GM18861 (cell line): Measurements from ENCODE around the gene ACSF3.

Experiments
- ATAC-seq: cut with Tn5 transposase; IDR thresholded peaks from one replicate; pipeline ENCODE4 v1.9.1; 2021; ENCODE audit not compliant: unreplicated experiment

ACSF3 gene

DNA sequence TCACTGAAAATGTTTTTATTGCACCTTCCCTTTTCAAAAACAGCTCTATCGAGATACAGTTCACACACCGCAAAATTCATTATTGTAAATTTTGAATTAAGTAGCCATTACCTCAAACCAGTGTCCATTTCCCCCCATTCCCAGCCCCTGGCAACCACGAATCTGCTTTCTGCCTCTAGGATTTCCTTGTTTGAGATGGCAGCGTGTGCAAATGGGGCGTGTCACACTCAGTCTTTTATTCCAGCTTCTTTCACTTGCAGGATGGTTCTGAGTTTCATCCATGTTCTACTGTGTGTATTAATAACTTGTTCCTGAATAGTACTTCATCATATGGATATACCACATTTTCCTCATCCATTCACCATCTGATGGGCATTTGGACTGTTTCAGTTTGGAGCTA lies 14.8 kb downstream of the ACSF3 start:
- no peak for ATAC-seq

DNA sequence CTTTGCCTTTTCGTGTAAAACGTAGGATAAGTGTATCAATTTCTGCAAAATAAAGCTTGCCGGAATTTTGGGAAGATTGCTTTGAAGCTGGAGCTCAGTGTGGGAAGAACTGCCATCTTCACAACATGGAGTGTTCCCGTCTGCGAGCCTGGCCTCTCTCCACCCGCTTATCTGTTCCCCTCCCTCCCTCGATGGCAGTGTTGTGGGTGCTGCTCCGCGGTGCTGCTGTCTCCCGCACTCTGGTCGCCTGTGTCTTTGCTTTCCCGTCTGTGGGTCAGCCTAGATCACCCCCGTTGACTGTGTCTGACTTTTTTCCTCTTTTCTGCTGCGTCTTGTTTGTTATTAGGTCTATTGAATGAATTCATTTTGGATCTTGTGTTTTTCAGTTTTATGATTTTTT lies 17.0 kb downstream of the ACSF3 start:
- no peak for ATAC-seq

DNA sequence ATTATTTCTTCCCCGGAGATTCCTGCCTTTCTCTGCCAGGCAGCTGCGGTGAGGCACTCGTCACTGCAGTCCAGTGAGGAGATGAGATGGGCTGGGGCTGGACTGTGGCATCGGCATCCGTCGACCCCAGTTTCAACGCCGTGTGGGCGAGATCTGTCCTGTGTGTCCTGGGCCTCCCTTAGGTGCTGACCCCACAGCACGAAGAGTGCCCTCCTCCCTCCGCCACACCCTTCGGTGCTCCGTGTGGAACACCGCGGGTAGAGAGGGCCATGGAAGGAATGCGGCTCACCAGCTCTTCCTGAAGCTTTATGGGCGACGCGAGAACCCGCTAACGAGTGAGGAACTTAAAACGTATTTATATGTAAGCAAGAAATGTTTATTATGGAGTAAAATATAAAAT lies 17.6 kb downstream of the ACSF3 start:
- no peak for ATAC-seq

DNA sequence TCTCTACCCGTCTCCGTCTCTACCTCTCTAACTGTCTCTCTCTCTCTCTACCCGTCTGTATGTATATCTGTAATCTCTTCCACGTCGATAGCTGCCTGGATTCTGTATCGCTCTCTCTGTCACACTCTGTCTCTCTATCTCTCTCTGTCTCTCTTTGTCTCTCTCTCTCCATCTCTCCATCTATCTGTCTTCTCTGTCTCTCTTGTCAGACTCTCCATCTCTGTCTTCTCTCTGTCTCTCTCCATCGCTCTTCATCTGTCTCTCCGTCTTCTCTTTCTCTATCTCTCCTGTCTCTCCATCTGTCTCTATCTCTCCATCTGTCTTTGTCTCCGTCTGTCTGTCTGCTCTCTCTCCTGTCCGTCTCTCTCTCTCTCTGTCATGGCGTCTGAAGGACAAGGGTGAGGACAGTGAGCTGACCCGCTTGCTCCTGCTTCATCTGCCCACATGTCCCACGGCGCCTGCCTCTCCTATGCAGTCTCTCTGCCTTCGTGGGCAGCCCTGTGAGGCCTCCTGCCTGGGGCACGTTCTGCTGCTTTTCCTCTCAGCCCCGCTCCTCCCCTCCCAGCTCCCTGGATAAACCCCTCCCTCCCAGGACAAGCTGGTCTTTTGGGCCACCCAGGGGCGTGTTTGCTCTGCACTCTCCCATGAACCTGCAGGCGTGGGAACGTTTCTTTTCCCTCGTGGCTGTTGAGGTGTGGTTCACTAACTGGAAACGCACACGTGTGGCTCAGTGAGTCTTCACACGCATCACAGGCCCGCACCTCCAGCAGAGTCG lies 18.9 kb downstream of the ACSF3 start:
- no peak for ATAC-seq

DNA sequence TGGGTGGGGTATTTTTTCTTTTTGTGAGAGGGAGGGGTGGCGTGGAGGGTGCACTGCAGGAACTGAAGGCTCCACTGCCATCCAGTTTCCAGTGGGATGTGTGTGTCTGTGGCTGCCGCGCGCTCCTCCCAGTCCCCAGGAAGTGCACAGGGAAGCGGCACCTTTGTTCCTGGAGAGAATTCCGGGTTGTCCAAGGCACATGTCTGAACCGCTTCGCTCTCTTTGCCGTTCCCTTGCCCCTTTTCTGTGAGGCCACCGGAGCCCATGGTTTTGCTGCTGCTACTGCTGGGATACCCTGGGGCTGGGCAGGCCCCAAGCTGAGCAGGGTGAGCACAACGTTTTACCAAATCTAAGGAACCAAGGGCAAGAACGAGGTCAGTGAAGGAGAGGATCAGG lies 19.5 kb downstream of the ACSF3 start:
- no peak for ATAC-seq

DNA sequence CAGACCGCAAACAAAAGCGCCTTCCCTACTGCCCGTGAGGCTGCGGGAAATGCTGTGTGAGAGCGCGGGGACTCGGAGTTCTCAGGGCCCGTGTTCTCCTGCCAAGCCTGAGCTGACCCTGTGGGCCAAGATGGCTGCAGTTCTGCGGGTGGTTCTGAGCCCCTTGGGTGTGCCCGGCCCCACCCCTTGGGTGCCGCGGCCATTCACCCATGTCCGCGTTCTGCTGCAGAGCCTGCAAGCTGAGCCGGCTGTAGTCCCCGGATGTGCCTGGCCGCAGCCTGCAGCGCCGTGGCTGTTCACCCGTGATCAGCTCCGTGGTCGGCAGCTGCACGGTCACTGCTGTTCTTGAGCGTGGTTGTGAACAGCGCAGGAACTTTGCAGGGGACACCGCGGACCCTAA lies 20.0 kb downstream of the ACSF3 start:
- ATAC-seq, result no peak

DNA sequence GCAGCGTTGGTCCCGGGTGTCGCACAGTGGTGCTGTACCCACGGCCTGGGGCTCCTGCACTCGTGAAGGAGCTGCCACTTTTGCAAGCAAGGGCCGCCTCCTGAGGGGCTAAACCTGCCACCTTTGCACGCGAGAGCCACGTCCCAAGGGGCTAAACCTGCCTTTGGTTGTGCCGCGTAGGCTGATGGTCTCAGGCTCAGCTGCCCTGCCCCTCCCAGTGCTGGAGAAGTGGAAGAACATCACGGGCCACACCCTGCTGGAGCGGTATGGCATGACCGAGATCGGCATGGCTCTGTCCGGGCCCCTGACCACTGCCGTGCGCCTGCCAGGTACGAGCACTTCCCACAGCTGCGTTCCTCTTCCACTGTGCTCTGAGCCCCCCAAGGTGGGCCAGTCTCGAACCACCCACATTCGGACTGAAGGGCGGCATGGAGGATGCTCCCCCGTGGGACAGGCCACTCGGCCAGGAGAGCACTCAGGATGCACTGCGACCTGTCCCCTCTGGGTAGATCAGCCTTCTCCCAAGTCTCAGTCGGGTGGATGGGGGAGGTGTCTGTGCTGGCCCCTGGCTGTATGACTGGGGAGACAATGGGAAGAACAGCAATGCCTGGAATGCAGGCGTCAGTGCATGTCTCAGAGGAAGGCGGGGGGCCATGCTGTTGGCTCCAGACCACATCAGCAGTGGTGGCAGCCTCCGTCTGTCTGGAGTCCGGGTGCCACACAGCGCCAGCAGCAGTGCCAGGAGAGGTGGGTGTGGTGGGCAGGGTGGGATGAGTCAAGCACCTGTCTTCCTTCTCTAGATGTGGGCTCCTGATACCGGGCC lies 20.7 kb downstream of the ACSF3 start:
- no peak for ATAC-seq

DNA sequence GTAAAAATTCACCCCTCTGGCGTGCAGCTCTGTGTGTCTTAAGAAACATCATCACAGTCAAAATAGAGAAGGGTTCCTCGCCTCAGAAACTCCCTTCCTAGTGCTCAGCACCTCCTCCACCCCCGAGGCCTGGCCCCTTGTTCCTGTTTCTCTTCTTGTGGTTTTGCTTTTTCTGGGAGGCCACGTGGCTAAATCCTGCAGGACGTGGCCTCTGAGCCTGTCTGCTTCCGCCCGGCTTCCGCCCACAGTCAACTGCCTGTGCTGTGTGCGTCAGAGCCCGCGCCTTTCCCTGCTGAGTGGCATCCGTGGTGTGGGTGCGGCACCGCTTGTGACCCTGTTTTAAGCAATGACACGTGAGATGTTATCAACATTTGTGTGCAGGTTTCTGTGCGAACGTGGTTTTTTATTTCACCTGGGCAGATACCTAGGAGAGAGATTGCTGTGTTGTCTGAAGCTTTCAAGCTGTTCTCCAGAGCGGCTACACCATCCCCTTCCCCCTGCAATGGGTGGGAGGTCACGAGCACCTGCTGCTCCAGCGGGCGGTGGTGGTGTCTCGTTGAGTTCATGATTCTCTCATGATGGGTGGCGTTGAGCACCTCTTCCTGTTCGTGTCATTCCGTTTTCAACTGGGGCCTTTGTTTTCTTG lies 21.7 kb downstream of the ACSF3 start:
- peak; percentile 78 for ATAC-seq

DNA sequence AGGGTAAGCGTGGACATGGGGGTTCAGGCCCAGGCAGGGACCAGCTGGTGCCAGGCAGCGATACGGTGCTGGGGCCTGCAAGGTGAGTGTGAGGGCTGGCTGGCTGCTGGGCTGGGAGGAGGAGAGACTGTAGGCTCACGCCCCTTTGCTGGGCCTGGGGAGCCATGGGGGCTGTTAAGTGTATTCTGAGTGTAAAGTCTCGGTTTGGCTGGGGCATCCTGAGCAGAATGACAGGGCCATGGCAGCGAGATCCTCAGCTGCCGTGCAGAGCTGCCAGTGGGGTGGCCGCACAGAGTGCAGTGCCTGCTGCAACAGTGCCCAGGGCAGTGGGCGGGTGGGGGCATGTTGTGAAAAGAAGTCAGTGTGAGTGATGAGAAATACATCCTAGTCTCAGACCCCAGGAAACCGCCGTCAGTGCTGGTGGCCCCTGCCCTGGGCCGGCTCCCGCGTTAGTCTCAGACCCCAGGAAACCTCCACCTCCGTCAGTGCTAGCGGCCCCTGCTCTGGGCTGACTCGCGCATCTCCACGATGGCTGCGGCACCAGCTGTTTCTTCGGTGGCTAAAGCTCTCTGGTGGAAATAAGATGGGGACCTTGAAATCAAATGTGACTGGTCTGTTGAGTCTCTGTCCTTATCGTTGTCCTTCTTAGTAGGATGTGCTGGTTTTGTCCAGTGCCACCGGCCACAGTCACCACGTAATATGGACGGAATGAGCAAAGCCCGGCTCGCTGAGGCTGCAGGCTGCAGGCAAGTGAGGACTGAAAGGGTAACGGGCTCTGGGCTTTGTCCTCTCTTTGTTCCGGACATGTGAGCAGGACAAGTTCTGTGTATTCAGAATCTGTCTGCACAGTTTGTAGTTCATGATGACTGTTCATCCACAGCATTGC lies 22.9 kb downstream of the ACSF3 start:
- no peak for ATAC-seq

DNA sequence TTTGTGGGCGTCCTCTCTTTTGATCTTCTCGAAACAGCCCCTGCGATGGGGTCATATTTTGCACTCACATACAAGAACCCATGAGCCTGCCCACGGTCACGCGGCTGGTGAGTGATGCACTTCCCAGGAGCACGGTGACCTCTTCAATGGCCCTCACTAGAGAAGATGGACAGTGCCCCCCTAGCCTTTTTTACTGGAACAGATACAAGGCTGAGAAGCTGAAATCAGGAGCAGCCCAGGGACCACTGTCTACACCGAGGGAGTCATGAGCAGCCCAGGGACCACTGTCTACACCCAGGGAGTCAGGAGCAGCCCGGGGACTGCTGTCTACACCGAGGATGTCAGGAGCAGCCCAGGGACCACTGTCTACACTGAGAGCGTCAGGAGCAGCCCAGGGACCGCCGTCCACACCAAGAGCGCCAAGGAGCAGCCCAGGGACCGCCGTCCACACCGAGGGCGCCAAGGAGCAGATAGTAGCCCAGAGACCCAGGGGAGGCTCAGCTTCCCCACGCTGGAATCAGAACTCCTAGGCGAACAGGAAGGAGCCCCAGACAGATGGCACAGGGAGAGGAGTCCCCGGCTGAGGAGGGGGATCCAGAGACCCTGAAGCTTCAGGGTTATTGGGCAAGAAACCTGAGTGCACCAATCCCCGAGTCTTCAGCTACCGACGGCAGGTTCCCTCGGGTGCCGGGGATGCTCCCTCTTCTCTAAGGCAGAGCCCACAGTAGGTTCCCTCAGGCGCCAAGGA lies 23.7 kb downstream of the ACSF3 start:
- ATAC-seq, result no peak

DNA sequence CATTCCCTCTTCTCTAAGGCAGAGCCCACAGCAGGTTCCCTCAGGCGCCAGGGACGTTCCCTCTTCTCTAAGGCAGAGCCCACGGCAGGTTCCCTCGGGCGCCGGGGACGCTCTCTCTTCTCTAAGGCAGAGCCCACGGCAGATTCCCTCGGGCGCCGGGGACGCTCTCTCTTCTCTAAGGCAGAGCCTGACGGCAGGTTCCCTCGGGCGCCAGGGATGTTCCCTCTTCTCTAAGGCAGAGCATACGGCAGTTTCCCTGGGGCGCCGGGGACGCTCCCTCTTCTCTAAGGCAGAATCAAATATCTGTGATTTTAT lies 24.3 kb downstream of the ACSF3 start:
- no peak for ATAC-seq

DNA sequence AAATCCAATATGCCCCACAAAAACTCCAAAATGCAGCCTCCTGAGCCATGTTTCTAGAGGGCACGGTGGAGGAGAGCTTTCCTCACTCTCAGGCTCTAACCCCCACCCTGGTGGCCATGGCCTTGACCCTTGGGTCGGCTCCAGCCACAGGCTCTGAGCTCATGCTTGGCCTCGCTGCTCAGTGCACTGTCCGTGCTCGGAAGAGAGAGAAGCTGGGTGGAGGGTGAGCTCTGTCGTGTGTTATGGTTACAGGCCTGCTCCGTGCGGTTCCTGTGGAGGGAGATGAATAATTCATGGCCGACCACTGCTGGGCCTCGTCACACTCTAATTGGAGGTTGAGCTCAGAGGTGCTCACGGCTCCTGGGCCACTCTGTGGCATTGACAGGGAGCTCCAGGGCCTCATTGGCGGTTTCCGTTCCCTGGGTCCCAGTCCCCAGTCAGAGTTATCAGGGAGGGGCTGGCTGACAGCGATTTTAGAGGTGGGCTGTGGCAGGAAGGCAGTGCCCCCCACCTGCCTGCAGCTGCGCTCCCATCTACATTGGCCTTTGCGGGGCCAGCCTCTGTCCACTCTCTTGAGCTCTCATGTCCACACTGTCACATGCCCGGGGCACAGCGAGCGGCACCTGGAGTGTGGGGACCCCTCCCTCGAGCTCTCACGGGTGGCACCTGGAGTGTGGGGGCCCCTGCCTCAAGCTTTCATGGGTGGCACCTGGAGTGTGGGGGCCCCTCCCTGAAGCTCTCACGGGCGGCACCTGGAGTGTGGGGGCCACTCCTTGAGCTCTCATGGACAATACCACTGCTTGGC lies 24.9 kb downstream of the ACSF3 start:
- no peak for ATAC-seq

DNA sequence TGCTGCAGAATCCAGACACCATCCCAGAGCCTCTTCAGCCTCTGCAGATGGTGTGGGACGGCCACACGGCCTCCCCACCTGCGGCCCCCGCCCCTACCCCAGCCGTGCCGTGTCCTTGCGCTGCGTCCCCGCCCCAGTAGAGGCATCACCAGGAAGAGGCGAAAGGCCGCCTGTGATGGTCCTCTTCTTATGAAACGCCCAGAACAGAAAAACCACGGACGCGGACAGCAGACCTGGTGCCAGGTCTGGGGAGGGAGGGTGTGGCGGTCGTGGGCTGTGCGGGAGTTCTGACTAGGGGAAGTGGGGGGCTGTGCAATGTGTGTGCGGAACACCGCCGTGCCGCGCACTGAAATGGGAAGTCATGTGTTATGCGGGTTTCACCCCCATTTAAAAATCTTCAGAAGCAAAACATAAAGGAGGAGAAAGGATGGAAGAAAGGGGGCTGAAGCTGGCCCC lies 25.5 kb downstream of the ACSF3 start:
- no peak for ATAC-seq

DNA sequence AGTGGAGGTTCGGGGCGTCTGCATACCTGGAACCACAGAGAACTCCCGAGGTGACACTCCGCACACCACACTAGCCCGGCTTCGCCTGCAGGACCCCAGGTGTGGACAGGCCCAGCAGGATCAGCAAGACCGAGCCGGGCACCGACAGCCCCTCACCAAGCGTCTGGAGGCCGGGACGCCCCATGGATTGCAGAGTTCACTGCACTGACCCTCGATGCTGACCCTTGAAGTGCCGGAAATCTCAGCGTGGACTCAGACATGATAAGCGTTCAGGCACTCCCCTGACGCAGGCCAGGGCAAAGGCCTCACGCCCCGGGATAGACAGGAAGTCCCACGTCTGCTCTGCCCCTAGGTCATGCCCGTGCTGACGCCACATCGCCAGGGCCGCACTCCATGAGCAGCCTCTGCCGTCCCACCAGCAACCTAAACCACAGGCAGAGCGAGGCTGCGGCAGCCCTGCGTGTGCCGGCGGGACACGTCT lies 26.0 kb downstream of the ACSF3 start:
- no peak for ATAC-seq

DNA sequence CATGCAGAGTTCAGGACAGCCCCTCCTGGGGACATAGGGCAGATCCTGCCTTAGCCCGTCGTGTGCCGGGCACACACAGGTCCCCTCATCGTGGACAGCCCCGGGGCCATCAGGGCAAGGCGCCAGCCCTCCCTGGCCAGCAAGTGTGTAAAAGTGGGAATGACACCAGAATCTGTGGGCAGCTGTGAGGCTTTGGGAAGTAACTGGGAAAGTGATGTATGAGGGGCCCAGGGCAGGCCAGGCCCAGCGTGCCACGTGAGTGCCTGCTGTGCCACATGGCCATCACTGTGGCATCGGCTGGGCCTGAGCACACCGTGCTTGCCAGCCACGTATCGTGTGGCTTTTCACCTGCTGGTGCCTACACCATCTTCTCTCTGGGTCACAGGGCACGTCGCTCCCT lies 26.6 kb downstream of the ACSF3 start:
- ATAC-seq, result no peak

DNA sequence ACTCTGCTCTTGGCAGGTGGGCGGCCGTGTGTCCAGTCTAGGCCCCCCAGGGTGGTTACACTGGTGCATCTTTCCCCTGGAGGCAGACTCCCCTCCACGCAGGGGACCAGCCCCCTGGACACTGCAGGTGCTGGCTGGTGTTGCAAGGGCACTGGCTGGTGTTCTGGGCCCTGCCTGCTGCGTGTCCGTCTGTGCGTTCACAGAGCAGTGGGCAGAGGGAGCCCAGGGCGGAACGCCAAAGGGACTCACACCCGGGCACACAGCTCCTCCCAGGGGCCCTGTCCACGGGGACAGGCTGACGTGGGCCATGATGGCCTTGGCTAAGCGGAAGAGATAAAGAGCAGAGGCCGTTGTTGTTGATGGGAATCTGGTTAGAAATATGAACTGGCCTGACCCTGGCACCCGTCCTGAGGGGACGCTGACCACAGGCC lies 27.3 kb downstream of the ACSF3 start:
- no peak for ATAC-seq

DNA sequence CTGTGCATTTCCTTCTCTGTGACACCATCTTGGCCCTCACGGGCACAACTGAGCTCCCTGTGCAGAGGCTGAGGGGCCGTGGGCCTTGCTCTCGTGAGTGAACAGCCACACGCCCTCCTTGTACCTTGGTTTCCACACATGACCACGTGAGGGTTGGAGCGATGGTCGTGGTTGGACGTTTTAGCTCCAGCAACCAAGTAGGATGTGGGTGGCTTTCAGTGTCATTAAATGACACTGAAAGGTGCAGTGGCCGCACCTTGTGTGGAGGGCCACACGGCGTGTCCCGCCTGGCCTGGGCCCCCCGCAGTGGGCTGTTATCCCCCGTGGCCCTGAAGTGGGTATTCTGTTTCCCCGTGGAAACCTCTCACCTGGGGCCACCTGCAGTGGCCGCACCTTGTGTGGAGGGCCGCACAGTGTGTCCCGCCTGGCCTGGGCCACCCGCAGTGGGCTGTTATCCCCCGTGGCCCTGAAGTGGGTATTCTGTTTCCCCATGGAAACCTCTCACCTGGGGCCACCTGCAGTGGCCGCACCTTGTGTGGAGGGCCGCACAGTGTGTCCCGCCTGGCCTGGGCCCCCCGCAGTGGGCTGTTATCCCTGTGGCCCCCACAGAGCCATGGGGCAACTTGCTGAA lies 28.2 kb downstream of the ACSF3 start:
- no peak for ATAC-seq

DNA sequence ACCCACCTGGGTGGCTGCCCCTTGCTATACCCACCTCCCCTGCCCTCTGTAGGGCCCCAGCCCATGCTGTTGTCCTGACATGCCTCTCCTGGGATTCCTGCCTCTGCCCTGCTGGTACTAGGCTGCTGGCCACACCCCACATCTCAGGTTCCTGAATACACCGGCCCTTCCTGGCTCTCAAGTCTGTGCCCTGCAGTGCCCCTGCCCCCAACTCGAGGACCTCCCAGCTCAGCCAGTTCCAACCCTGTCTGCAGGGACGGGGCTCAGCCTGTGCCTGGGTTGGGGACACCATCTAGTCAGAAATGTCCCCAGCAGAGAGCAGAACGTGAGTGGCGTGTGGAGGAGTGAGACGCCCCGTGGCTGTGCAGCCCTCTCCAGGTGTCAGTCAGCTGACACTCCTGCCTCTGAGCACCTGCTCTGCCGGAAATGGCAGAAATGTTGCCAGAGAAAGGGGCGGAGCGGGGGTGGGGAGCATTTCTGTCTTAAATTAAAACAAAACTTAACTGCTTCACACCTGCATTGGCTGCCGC lies 28.7 kb downstream of the ACSF3 start:
- ATAC-seq, result no peak
